ENCODE measurements around the gene NPAS2.

NPAS2 gene

GRCh38 chr2:100817388-100817985 is 2.5 kb upstream of the NPAS2 start:
- Histone ChIP-seq H3K27me3 (peaks cover 29 to 43% (median 37%) of the 10 kb centered on the region in 11 experiments), H3K4me3 (no peak overlapping the region), H3K4me2 (no peak overlapping the region), H3K4me1 (peaks cover 9 to 19% (median 14%) of the 10 kb centered on the region in 10 experiments), H3K9me3 (replicated peaks in 1 of 11) (peaks cover 22 to 31% (median 26%) of the 10 kb centered on the region in 11 experiments), H4K20me1 (no peaks in the 10 kb centered on the region), H3K9ac (no peak overlapping the region), H3K27ac (no peak overlapping the region), H3K36me3 (no peaks in the 10 kb centered on the region; a peak in 1 of 22 replicates)
- TF ChIP-seq Cebpa-rat (IDR thresholded peaks at IDR 0.05), result no peak

GRCh38 chr2:100818003-100818605 is 1.8 kb upstream of the NPAS2 start:
- Histone ChIP-seq H3K36me3 (no peaks in the 10 kb centered on the region; a peak in 1 of 22 replicates), H3K27me3 (peaks cover 29 to 43% (median 37%) of the 10 kb centered on the region in 11 experiments), H3K27ac (no peak overlapping the region), H3K9ac (no peak overlapping the region), H3K4me1 (peaks cover 9 to 13% (median 11%) of the 10 kb centered on the region in 10 experiments), H4K20me1 (no peaks in the 10 kb centered on the region), H3K4me3 (no peak overlapping the region), H3K9me3 (replicated peaks in 1 of 11) (peaks cover 22 to 31% (median 26%) of the 10 kb centered on the region in 11 experiments), H3K4me2 (no peak overlapping the region)
- TF ChIP-seq Cebpa-rat (IDR thresholded peaks at IDR 0.05), result no peak

DNA sequence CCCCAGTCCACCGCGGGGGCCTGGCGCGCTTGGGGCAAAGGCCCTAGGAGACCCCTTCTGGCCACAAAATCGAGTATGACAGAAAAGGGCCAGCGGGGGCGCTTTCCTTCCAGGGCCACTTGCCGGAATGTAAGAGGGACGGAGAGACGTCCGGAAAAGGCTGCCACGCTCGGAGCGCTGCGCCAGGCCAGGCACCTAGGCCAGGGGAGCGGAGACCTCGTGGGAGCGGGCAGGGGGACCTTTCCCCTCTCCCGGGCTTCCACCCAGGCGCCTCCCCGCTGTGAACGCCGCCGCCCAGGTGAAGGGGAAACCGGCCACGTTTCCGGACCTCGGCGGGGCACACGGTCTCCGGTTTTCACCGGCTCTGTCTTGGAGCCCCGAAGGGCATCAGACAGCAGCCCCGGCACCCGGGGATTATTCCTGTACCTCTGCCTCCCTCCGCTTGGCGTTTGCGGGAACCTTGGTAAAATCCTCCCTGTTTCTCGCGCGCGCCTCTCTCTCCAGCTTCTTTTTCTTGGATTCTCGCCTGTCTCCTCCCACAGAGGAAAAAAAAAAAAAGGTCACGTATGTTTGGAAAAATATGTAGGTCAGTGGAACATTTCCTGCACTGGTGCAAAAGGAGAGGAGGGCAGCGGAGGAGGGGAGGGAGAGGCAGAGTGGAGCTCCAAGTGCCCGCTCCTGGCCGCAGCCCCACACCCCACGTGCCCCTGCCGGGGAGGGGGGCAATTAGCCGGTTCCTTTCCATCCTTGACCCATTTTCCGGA is 1.2 kb upstream of the NPAS2 start:
- Histone ChIP-seq H3K27me3 (peaks cover 29 to 43% (median 37%) of the 10 kb centered on the region in 11 experiments), H3K9ac (no peak overlapping the region), H4K20me1 (no peaks in the 10 kb centered on the region), H3K4me2 (no peak overlapping the region), H3K4me3 (no peak overlapping the region), H3K27ac (no peak overlapping the region), H3K9me3 (replicated peaks in 1 of 11) (peaks cover 22 to 31% (median 26%) of the 10 kb centered on the region in 11 experiments), H3K4me1 (peaks cover 2 to 6% (median 4%) of the 10 kb centered on the region in 10 experiments; a peak in 19 of 20 replicates), H3K36me3 (no peaks in the 10 kb centered on the region; a peak in 1 of 22 replicates)
- TF ChIP-seq Cebpa-rat (IDR thresholded peaks at IDR 0.05), result no peak

- H3K4me3 ChIP-seq, result no peak overlapping the region
- H3K4me2 ChIP-seq, result no peak overlapping the region
- H4K20me1 ChIP-seq, result no peaks in the 10 kb centered on the region
- H3K4me1 ChIP-seq, result no peaks in the 10 kb centered on the region
- no peak overlapping the region for H3K27ac ChIP-seq
- H3K9ac ChIP-seq, result no peak overlapping the region
- H3K36me3 ChIP-seq, result no peaks in the 10 kb centered on the region; a peak in 1 of 22 replicates
- no peak for TF ChIP-seq Cebpa-rat (IDR thresholded peaks at IDR 0.05)
- H3K27me3 ChIP-seq, result peaks cover 29 to 43% (median 37%) of the 10 kb centered on the region in 11 experiments
- H3K9me3 ChIP-seq (replicated peaks in 1 of 11), result peaks cover 22 to 31% (median 26%) of the 10 kb centered on the region in 11 experiments
Measured at GRCh38 chr2:100820273-100820522, 259 bp downstream of the NPAS2 start.

DNA sequence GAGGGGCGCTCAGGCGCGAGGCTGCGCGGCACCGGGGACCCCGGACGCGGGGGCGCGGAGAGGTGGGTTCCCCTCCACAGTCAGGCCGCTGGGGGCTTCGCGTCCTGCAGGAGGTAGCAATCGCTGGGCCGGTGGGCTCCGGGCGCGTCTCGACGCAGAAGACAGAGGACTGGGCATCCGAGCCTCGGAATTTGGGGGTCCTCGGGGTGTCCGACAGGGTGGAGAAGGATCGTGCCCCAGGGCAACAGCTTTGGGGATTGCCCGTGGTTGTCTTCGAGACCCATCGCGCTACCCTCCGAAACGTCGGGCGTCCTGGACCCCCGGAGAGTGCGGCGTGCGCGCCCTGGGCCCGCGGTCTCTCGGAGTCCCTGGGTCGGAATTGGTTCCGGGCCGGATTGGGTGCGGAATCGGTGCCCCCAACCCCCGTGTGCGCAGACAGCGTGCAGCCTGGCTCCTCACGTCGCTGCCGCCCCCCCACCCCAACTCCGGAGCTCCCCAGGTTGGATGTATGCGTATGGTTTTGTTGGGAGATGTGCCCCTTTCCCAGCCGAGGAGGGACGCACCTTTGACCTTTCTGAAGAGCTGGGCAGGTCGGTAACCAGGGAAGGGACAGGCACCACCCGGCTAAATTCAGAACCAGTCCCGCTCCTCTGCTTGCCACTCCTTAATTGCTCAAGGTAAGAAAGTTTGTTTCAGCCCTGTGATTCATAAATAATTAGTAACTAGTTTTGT is 750 bp downstream of the NPAS2 start:
- no peak for TF ChIP-seq Cebpa-rat (IDR thresholded peaks at IDR 0.05)
- Histone ChIP-seq H3K27me3 (peaks cover 29 to 43% (median 37%) of the 10 kb centered on the region in 11 experiments), H3K9me3 (replicated peaks in 1 of 11) (peaks cover 22 to 31% (median 26%) of the 10 kb centered on the region in 11 experiments), H3K4me2 (no peak overlapping the region), H3K9ac (no peak overlapping the region), H4K20me1 (no peaks in the 10 kb centered on the region), H3K27ac (no peak overlapping the region), H3K4me1 (no peaks in the 10 kb centered on the region), H3K36me3 (no peaks in the 10 kb centered on the region; a peak in 1 of 22 replicates), H3K4me3 (no peak overlapping the region)

DNA sequence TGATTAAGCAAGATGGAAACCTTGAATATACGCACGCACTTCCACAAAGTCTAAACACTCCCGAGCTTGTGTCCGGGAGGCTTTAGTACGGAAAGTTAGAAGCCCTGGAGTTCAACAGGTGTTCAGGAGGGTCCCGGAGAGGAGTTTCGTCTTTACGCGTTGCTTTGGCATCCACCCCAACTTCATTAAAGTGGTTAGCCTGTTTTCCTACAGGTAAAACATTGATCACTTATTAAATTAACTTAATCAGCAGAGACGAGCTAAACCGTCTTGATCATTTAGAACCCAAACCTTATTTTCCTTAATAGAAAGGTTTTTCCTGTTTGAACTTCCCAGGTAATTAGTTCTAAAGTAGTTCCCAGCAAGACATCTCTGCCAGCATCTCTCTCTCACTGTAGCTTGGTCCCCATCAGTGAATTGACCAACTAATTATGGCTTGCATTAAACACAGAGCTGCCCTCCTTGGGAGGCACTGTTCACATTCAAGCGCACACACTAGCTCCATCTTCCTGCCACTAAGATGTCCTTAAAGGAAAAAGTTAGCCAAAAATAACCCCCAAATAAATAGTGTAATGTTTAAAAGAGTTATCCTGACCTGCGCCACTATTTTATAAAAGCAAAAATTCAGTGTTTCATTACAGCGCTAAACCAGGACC is 1.4 kb downstream of the NPAS2 start:
- Histone ChIP-seq H3K4me1 (no peaks in the 10 kb centered on the region), H3K4me2 (no peak overlapping the region), H3K4me3 (no peak overlapping the region), H3K27me3 (peaks cover 29 to 43% (median 37%) of the 10 kb centered on the region in 11 experiments), H4K20me1 (no peaks in the 10 kb centered on the region), H3K36me3 (no peaks in the 10 kb centered on the region; a peak in 1 of 22 replicates), H3K9me3 (replicated peaks in 1 of 11) (peaks cover 22 to 31% (median 26%) of the 10 kb centered on the region in 11 experiments), H3K9ac (no peak overlapping the region), H3K27ac (no peak overlapping the region)
- no peak for TF ChIP-seq Cebpa-rat (IDR thresholded peaks at IDR 0.05)

GRCh38 chr2:100821911-100822265 is 1.9 kb downstream of the NPAS2 start:
- H3K9me3 ChIP-seq (replicated peaks in 1 of 11), result peaks cover 22 to 31% (median 26%) of the 10 kb centered on the region in 11 experiments
- no peak overlapping the region for H3K4me3 ChIP-seq
- no peaks in the 10 kb centered on the region for H4K20me1 ChIP-seq
- no peak overlapping the region for H3K27ac ChIP-seq
- no peaks in the 10 kb centered on the region; a peak in 1 of 22 replicates for H3K36me3 ChIP-seq
- TF ChIP-seq Cebpa-rat (IDR thresholded peaks at IDR 0.05), result no peak
- peaks cover 29 to 43% (median 37%) of the 10 kb centered on the region in 11 experiments for H3K27me3 ChIP-seq
- H3K4me1 ChIP-seq, result no peaks in the 10 kb centered on the region
- no peak overlapping the region for H3K9ac ChIP-seq
- H3K4me2 ChIP-seq, result no peak overlapping the region

- H4K20me1 ChIP-seq, result no peaks in the 10 kb centered on the region
- no peak overlapping the region for H3K9ac ChIP-seq
- no peak overlapping the region for H3K4me3 ChIP-seq
- peaks cover 29 to 40% (median 36%) of the 10 kb centered on the region in 11 experiments for H3K27me3 ChIP-seq
- H3K4me1 ChIP-seq, result no peaks in the 10 kb centered on the region
- H3K4me2 ChIP-seq, result no peak overlapping the region
- H3K9me3 ChIP-seq (replicated peaks in 1 of 11), result peaks cover 27 to 39% (median 32%) of the 10 kb centered on the region in 11 experiments
- no peak overlapping the region for H3K27ac ChIP-seq
- TF ChIP-seq Cebpa-rat (IDR thresholded peaks at IDR 0.05), result no peak
- no peaks in the 10 kb centered on the region; a peak in 1 of 22 replicates for H3K36me3 ChIP-seq
Measured at GRCh38 chr2:100822587-100823248, 2.8 kb downstream of the NPAS2 start.
